Stimulated activated CD4-positive, alpha-beta T cell treated with anti-CD3 and anti-CD28 coated beads, Interleukin-12 subunit alpha, Interleukin-12 subunit beta, amount 100 ng/mL, for 24 hours (primary cell): ENCODE results near the gene NABP2.
A peak's percentile ranks its signal among the peaks of the same experiment; 100 is the strongest.
"Not testable (repeated sequence)": the region's sequence is repeated elsewhere in the genome, so short reads cannot be mapped to it uniquely, and the experiment has no call there.

Experiments used
- DNase-seq, 2 experiments: peaks; one replicate each; pipeline ENCODE4 v3.0.0-alpha.2; 2020; ENCODE audit warnings: low read depth in 2 of 2

The NABP2 gene

GRCh38 chr12:56224102-56224701, at the start of gene NABP2:
Gene NABP2, plus strand, starts transcription at chr12:56224342. Its CDS starts 515 bp downstream, at chr12:56224857.
- peak; percentile 90 to 94 for DNase-seq

DNA sequence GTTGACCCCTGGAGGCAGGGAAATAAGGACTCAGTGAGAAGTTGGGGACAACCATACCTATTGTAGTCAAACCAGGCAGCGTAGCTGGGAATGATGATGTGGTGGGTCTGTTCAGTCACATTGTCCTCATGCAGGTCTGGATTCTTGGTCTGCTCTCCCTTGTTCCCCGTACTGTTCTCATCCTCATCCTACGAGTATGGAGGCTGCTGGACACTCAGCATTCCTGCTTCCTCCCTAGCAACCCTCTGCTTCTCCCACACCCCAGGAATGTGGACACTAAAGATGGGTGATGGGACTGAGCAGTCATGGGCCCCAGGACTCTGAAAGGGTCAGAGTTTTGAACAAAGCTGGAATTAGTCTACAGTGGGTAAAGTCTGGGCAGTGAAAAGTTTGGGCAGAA, 45.8 kb upstream of the NABP2 start:
- DNase-seq = no peak

DNA sequence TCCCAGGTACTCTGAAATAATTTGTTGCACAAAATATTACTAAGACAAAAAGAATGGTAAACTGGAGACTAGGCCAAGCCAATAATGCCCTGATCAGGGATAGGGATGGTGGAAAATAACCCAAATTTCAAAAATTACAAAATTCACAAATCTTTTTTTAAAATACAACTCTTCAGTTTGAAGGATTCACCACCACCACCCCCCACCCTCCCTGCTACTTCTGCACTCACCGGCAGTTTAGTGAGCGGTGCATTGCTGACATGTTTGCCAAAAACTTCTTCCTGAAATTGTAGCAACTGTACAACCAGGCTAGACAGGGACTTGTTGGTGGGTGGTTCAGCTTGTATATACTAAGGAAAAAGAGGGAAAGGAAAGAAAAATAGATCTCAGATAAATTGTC, 37.2 kb upstream of the NABP2 start:
- DNase-seq = no peak

DNA sequence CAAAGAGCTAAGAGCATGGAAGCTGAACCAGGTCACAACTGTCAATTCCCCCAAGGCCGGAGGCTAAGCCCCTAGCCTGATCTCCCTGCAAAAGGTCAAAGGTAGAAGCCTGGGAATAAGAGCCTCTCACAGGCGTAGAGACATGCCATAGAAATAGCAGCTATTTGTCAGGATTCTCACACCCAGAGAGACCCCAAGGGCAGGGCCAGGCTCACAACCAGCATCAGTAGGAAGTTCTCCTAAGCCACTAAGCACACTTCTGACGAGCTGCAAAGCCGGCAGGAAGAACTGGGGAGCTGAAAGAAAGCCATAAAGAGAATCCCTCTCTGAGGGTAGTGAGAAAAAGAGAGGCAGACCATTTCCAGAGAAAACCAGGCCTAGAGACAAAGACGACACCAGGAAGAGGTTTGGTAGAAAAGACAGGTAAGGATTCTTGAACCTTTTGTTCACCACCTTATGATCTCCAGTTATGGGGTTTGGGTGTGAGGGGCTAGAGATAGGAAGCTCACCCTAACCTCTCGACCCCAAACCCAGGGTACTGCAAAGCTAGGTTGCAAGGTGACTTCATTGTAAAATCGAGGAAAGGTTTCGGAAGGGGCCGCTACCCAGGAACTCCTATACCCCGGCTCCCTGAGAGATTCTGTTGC, 35.9 kb upstream of the NABP2 start:
- DNase-seq = no peak

- peak in 1 of 2 experiments; percentile 4 for DNase-seq
Measured at GRCh38 chr12:56188778-56189098, 35.4 kb upstream of the NABP2 start.

DNA sequence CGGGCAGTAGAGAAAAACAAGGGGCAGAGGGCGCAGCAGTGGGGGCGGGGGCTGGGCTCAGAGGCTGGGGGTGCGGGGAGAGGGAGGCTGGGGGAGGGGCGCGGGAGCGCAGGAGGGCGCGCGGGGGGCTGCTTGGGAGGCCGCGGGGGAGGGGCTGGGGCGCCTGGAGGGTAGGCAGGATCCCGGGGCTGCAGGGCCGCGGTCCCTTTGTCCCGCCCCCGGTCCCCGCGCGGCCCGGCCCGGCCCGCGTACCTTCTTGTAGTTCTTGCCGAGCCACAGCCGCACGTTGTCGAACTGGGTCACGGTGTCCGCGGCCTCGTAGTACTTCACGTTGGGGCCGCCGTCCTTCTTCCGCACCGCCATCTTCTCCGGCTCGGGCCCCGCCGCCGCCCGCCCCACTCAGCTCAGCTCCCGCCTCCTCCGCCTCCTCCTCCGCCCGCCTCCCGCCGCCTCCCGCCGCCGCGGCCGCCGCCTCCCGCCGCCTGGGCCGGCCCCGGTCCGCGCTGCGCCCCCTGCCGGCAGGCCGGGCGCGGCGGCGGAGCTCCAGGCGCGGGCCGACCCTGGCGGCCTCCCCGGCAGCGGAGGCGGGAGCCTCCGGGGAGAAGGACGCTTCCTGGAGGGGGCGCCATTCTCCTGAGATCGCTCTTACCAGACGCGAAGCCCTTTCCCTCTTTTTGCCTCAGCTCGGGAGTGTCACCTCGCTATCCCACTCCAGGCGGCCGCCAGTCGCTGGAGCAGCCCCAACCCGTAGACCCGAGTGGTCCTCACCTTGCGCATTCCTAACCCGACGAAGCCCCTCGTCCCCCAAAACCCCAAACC, 34.8 kb upstream of the NABP2 start, which contains the start of gene SMARCC2:
TSS of gene SMARCC2 (minus strand) at position 385 of the 819 bp plus-strand sequence. CDS start at position 363, 22 bp downstream.
- peak; percentile 71 to 75 for DNase-seq

- peak; percentile 93 to 94 for DNase-seq
Measured at GRCh38 chr12:56189918-56190694, 34.0 kb upstream of the NABP2 start.

DNA sequence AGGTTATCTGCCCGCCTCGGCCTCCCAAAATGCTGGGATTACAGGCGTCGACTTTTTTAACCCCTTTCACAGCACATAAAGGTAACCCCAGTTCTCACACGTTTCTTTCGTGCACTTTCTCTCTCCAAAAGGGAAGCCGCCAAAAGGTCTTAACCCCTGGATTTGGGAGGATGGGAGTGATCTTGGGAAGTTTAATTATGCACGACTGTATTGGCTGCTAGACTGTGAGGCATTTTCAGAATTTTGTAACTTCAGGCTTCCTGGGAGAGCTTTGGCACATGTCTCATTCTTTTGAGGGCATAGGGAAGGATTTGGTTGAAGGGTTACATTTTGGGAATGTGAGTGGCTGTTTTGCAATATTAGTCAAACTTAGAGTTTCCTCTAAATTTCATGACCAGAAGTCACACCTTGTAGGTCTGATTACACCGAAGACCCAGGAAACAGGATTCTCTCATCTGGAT, 33.4 kb upstream of the NABP2 start:
- DNase-seq = no peak

DNA sequence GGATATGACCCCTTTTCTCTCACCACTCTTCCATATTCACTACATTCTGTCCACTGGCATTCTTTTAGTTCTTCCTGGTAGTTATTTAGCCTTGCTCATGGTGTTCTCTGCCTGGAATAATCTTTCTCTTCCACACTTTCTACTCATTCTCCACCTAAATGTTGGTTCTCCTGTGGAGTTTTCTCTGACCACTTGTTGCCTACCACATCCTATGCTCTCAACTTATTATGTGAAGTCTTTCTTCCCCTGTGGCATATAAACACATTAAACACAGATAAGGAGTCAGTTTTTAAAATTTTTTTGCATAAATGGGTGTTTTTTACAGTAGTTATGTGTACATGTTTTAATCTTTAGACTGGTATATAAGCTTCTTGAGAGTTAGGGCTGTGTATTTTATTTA, 31.6 kb upstream of the NABP2 start:
- no peak for DNase-seq

DNA sequence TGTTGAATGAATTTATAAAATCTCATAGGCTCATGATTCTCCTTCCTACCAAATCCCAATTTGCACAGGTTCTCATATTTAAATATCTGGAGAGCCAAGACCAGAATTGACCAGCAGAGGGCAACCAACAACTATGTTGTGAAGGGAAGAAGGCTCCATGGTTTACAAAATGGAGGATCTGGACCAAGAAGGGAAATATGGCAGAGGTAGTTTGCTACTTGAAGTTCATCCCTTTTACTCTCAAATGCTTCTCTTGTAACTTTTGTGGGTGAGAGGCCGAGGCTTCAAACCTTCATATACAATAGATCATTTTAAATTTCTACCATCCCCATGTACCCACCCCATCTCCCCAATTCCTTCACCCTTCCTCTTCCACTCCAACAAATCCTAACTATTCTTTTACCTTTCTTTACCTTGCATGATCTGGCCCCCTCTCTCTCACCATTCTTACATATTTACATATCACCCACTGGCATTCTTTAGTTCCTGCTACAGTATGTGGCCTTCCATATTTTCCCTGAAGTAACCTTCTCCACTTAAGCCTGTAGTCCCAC, 31.0 kb upstream of the NABP2 start:
- DNase-seq = peak; percentile 31 to 69

- DNase-seq = not testable (repeated sequence)
Measured at GRCh38 chr12:56196818-56197550, 27.2 kb upstream of the NABP2 start.

DNA sequence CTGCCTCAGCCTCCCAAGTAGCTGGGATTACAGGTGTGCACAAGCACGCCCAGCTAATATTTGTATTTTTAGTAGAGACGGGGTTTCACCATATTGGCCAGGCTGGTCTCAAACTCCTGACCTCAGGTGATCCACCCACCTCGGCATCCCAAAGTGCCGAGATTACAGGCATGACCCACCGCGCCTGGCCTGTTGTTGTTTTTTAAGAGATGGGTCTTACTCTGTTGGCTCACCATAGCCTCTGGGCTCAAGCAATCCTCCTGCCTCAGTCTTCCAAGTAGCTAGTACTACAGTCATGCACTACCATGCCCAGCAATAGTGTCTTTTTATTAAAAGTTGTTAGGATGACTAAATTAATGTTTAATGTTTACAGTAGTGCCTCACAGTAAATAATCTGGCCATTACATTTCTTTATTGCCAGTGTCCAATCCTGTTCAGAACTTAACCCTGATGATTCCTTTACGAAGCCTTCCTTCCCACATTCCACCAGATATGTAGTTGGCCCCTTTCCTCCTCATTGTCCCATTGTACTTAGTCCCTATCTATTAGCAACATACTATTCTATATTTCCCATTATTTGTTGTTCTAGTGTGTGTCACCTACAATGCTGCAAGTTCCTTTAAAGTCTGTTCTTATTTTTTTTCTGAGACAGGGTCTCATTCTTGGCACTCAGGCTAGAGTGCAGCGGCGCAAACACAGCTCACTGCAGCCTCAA, 26.1 kb upstream of the NABP2 start:
- DNase-seq = no peak

GRCh38 chr12:56198836-56199235, 25.3 kb upstream of the NABP2 start:
- DNase-seq = no peak

DNA sequence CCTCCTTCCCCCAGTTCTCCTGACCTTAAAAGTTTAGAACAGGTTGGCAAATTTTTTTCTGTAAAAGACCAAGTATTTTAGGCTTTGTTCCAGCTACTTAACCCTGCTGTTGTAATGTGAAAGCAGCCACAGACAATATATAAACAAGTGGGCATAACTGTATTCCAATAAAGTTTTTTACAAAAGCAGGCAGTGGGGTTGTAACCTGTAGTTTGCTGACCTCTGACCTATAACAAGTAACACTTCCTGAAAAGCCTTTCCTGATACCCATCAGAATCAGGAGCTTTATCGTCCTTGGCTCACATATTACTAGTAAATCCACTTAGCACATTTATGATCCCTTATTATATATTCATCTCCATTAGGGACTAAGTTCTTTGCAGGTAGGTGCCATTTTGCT, 21.8 kb upstream of the NABP2 start:
- no peak for DNase-seq

DNA sequence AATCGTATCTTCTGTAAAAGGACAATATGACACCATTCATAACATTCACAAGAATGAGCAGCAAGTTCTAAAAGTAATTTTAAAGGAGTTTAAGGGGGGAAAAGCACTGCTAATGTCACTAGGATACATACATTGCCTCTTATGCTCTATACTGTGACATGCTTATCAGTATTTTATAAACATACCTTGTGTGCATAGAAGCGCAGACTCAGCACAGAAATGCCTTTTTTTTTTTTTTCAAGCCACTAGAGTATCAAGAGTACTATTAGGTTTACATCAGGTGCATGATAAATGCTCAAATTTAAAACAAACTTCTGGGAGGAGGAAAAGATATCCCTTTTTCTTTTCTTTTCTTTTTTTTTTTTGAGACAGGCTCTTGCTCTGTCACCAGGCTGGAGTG, 21.3 kb upstream of the NABP2 start:
- no peak for DNase-seq

DNA sequence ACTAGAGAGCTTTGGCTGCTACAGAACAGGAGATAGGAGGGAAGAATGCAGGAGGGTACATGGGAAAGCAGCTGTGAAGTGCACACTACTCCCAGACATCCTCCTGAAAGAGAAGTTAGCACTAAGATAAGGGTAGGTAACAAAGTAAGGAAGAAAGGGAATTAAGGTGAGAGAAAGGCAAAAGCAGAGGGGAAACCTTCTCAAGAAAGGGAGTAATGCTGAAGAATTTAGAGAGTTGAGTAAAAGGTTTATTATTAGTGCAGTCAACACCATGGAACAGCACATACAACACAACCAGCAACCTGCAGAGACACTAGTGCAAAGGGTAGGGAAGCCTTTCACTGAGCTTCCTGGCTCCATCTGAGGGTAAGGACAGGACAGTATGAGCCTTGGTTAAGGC, 19.9 kb upstream of the NABP2 start:
- no peak for DNase-seq

DNA sequence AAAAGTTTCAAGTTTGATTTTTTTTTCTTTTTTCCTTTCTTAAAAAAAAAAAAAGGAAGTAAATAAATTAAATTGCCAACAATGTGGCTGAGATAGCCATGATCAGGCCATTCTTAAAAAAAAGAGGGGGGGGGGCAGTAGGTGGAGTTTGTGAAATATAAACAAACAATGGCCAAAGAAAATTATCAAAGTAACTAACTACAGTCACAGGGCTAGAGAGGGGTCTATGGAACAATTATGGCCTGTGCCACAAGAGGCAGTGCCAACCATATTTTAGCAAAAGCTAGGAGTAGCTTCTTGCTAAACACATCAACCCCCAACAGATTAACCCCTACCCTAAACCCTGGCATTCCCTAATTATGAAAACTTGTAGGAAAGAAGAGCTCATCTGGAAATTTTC, 18.7 kb upstream of the NABP2 start:
- DNase-seq = no peak

DNA sequence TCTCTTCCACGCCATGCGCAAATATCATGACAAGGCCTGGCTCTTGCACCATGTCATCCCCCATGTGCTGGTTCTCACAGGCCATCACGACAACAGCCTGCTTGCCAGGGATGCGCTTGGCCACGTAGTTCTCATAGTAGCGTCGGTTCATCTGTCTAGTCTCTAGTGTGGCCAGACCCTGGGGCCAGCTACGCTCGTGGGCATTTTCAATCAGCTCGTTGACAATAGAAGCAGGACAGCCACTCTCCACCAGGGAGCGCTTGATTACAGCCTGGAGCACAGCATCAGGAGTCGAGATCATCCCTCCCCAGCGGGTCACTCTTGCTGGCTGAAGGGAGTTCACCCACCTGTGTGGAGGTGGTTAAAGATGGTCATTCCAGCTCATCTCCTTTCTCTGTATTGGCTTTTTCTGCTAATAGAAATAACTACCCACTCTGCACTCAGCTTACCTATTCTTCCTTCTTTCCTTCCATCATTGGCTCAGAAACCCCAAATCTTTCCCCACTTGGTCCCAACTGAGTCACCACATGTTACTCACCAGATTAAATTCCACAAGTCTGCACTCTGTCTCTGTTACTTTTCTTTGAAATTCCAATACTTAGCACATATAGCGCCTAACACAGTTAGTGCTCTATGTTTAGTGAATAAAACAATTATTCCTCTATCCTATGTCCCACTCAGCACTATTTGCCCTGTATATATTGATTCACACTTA, 17.5 kb upstream of the NABP2 start:
- DNase-seq = peak in 1 of 2 experiments; percentile 24

GRCh38 chr12:56208006-56208405, 16.1 kb upstream of the NABP2 start:
- no peak for DNase-seq

- DNase-seq = no peak
Measured at GRCh38 chr12:56212361-56212760, 11.8 kb upstream of the NABP2 start.
